ENCODE data around the gene LRRC17.

Gene LRRC17

GRCh38 chr7:102927312-102927933 is 14.6 kb downstream of the LRRC17 start:
- TF ChIP-seq, protein P1, sequence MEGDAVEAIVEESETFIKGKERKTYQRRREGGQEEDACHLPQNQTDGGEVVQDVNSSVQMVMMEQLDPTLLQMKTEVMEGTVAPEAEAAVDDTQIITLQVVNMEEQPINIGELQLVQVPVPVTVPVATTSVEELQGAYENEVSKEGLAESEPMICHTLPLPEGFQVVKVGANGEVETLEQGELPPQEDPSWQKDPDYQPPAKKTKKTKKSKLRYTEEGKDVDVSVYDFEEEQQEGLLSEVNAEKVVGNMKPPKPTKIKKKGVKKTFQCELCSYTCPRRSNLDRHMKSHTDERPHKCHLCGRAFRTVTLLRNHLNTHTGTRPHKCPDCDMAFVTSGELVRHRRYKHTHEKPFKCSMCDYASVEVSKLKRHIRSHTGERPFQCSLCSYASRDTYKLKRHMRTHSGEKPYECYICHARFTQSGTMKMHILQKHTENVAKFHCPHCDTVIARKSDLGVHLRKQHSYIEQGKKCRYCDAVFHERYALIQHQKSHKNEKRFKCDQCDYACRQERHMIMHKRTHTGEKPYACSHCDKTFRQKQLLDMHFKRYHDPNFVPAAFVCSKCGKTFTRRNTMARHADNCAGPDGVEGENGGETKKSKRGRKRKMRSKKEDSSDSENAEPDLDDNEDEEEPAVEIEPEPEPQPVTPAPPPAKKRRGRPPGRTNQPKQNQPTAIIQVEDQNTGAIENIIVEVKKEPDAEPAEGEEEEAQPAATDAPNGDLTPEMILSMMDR (IDR thresholded peaks at IDR 0.05) = no peak
- H3K27ac ChIP-seq = no peak overlapping the region

DNA sequence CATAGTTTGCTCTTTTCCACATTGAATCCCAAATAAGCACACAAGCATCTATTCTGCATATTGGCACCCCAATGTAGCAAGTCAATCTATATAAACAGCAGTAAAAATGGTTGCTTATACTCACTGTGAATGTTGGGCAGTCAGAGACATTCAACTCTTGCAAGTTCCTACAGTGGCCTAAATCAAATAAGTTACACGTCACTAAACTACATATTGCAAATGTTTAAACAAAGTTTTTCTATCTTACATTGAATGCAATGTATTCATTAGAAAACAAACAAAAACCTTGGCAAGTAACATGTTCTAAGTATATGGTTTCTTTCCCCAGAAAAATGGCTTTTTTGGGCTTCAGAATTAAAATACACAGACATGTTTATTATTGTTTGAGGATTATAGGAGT is 19.0 kb downstream of the LRRC17 start:
- H3K9me3 ChIP-seq = no peaks in the 10 kb centered on the region
- no peaks in the 10 kb centered on the region for H3K36me3 ChIP-seq
- H3K27me3 ChIP-seq = no peaks in the 10 kb centered on the region
- H3K4me1 ChIP-seq (ENCODE audit: control insufficient read depth in 1 of 2, insufficient read depth in 1 of 2, low read depth in 1 of 2, low read length in 1 of 2) = peaks cover 18 to 19% of the 10 kb centered on the region in 2 experiments
- TF ChIP-seq, protein P1 (IDR thresholded peaks at IDR 0.05) = no peak
- no peak overlapping the region for H3K27ac ChIP-seq
- H3K4me3 ChIP-seq (ENCODE audit: low read depth in 1 of 2, low read length in 1 of 2) = no peak overlapping the region

More at GRCh38 chr7:102927312-102927933, 14.6 kb downstream of the LRRC17 start:
- Histone ChIP-seq H3K4me1 (ENCODE audit: control insufficient read depth in 1 of 2, insufficient read depth in 1 of 2, low read depth in 1 of 2, low read length in 1 of 2) (no peaks in the 10 kb centered on the region), H3K4me3 (ENCODE audit: low read depth in 1 of 2, low read length in 1 of 2) (no peak overlapping the region), H3K9me3 (no peaks in the 10 kb centered on the region), H3K36me3 (no peaks in the 10 kb centered on the region), H3K27me3 (no peaks in the 10 kb centered on the region)

GRCh38 chr7:102933763-102934162 is 21.0 kb downstream of the LRRC17 start:
- Histone ChIP-seq H3K4me1 (ENCODE audit: control insufficient read depth in 1 of 2, insufficient read depth in 1 of 2, low read depth in 1 of 2, low read length in 1 of 2) (peaks cover 24 to 27% of the 10 kb centered on the region in 2 experiments), H3K4me3 (ENCODE audit: low read depth in 1 of 2, low read length in 1 of 2) (no peak overlapping the region), H3K27me3 (no peaks in the 10 kb centered on the region)

GRCh38 chr7:102934239-102934638 is 21.4 kb downstream of the LRRC17 start:
- no peaks in the 10 kb centered on the region for H3K27me3 ChIP-seq
- H3K9me3 ChIP-seq = no peaks in the 10 kb centered on the region
- H3K36me3 ChIP-seq = no peaks in the 10 kb centered on the region
- TF ChIP-seq, protein P1 (IDR thresholded peaks at IDR 0.05) = no peak
- H3K4me3 ChIP-seq (ENCODE audit: low read depth in 1 of 2, low read length in 1 of 2) = no peak overlapping the region
- no peak overlapping the region for H3K27ac ChIP-seq
- H3K4me1 ChIP-seq (ENCODE audit: control insufficient read depth in 1 of 2, insufficient read depth in 1 of 2, low read depth in 1 of 2, low read length in 1 of 2) = peaks cover 24 to 27% of the 10 kb centered on the region in 2 experiments

More at GRCh38 chr7:102933763-102934162, 21.0 kb downstream of the LRRC17 start:
- TF ChIP-seq, protein P1 (IDR thresholded peaks at IDR 0.05) = no peak
- Histone ChIP-seq H3K36me3 (no peaks in the 10 kb centered on the region), H3K9me3 (no peaks in the 10 kb centered on the region), H3K27ac (no peak overlapping the region)

GRCh38 chr7:102934701-102935100 is 21.9 kb downstream of the LRRC17 start:
- H3K27me3 ChIP-seq = no peaks in the 10 kb centered on the region
- no peak overlapping the region for H3K27ac ChIP-seq
- peaks cover 24 to 27% of the 10 kb centered on the region in 2 experiments for H3K4me1 ChIP-seq (ENCODE audit: control insufficient read depth in 1 of 2, insufficient read depth in 1 of 2, low read depth in 1 of 2, low read length in 1 of 2)
- no peaks in the 10 kb centered on the region for H3K9me3 ChIP-seq
- TF ChIP-seq, protein P1 (IDR thresholded peaks at IDR 0.05) = no peak
- H3K36me3 ChIP-seq = no peaks in the 10 kb centered on the region
- H3K4me3 ChIP-seq (ENCODE audit: low read depth in 1 of 2, low read length in 1 of 2) = no peak overlapping the region

Measured in neutrophil (primary cell).